Nephron progenitor cell (in vitro differentiated cells): ENCODE measurements around the gene INA.
A peak's percentile ranks its signal among the peaks of the same experiment; 100 is the strongest.
"Not testable (repeated sequence)": the region's sequence is repeated elsewhere in the genome, so short reads cannot be mapped to it uniquely, and the experiment has no call there.

Source experiments
- DNase-seq: peaks from one replicate; pipeline ENCODE4 v3.0.0; 2021
- H3K27ac Mint-ChIP-seq: 2 replicates; pipeline ENCODE4 v1.8.0; 2021; ENCODE audit warnings: mild to moderate bottlenecking, moderate library complexity, mixed read lengths
- H3K27me3 Mint-ChIP-seq: 2 replicates; pipeline ENCODE4 v1.8.0; 2021; ENCODE audit warnings: mild to moderate bottlenecking, low read depth, mixed read lengths; ENCODE audit not compliant: poor library complexity
- H3K36me3 Mint-ChIP-seq: 2 replicates; pipeline ENCODE4 v1.8.0; 2021; ENCODE audit warnings: low read depth, mixed read lengths
- H3K4me1 Mint-ChIP-seq: 2 replicates; pipeline ENCODE4 v1.8.0; 2021; ENCODE audit warnings: mixed read lengths
- H3K4me3 Mint-ChIP-seq: 2 replicates; pipeline ENCODE4 v1.8.0; 2021; ENCODE audit warnings: mild to moderate bottlenecking, moderate library complexity, mixed read lengths
- H3K9me3 Mint-ChIP-seq: 2 replicates; pipeline ENCODE4 v1.8.0; 2021; ENCODE audit warnings: mild to moderate bottlenecking, moderate library complexity, mixed read lengths
- TF ChIP-seq, protein P1 (sequence below): fragments of 200-600 bp; sonication (generic); IDR thresholded peaks from 2 replicates; pipeline ENCODE4 v1.5.0; 2021; ENCODE audit warnings: antibody characterized with exemption

Gene INA

DNA sequence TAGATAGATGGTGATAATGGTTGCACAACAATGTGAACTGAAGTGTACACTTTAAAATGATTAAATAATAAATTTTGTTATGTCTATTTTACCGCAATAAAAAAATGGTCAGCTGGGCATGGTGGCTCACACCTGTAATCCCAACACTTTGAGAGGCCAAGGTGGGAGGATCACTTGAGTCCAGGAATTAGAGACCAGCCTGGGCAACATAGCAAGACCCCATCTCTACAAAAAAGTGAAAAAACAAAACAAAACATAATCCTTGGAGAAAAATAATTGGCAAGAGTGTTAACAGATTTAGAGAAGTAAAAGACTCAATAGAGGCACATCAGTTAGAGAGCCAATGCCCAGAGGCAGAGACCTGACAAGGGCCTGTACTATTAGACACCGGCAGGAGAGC is 41.2 kb upstream of the INA start:
- Mint-ChIP-seq H3K36me3 (no peaks in the 10 kb centered on the region), H3K27ac (no peak overlapping the region), H3K9me3 (peaks cover 13% of the 10 kb centered on the region), H3K4me3 (no peak overlapping the region), H3K4me1 (peaks cover 6% of the 10 kb centered on the region), H3K27me3 (no peaks in the 10 kb centered on the region)
- TF ChIP-seq, protein P1, sequence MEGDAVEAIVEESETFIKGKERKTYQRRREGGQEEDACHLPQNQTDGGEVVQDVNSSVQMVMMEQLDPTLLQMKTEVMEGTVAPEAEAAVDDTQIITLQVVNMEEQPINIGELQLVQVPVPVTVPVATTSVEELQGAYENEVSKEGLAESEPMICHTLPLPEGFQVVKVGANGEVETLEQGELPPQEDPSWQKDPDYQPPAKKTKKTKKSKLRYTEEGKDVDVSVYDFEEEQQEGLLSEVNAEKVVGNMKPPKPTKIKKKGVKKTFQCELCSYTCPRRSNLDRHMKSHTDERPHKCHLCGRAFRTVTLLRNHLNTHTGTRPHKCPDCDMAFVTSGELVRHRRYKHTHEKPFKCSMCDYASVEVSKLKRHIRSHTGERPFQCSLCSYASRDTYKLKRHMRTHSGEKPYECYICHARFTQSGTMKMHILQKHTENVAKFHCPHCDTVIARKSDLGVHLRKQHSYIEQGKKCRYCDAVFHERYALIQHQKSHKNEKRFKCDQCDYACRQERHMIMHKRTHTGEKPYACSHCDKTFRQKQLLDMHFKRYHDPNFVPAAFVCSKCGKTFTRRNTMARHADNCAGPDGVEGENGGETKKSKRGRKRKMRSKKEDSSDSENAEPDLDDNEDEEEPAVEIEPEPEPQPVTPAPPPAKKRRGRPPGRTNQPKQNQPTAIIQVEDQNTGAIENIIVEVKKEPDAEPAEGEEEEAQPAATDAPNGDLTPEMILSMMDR = no peak
- DNase-seq = no peak

DNA sequence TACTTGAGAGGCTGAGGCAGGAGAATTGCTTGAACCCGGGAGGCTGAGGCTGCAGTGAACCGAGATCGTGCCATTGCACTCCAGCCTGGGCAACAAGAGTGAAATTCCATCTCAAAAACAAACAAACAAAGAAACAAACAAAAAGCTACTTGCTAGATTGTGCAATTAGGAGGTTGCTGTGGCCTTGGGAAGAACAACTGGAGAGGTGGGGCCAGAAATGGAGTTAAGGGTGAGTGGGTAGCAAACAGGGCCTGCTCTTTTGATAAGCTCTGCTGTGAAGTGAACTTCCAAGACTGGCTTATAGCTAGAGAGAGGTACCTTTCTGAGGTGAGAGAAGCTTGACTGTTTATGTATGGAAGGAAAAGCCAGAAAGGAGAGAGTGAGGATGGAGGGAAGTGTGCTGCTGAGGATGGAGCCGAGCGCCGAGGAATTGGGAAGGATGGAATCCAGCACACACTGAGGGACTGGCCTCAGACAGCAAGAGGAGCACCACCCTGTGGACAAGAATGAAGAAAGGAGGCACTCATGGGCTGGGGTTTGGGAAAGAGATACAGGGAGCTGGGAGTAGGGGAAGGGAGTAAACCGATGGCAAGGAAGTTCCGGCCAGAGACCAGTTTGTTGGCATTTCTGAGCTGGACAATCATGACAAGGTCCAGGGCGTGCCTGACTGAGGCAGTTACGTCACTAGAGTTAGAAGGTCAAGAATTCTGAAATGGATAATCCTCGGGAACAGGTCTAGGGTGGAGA is 38.3 kb upstream of the INA start:
- TF ChIP-seq, protein P1 = no peak
- Mint-ChIP-seq H3K4me1 (peaks cover 13% of the 10 kb centered on the region), H3K36me3 (no peaks in the 10 kb centered on the region), H3K27ac (peak overlapping the region; percentile 68), H3K9me3 (peaks cover 13% of the 10 kb centered on the region), H3K4me3 (no peak overlapping the region), H3K27me3 (no peaks in the 10 kb centered on the region)
- no peak for DNase-seq

DNA sequence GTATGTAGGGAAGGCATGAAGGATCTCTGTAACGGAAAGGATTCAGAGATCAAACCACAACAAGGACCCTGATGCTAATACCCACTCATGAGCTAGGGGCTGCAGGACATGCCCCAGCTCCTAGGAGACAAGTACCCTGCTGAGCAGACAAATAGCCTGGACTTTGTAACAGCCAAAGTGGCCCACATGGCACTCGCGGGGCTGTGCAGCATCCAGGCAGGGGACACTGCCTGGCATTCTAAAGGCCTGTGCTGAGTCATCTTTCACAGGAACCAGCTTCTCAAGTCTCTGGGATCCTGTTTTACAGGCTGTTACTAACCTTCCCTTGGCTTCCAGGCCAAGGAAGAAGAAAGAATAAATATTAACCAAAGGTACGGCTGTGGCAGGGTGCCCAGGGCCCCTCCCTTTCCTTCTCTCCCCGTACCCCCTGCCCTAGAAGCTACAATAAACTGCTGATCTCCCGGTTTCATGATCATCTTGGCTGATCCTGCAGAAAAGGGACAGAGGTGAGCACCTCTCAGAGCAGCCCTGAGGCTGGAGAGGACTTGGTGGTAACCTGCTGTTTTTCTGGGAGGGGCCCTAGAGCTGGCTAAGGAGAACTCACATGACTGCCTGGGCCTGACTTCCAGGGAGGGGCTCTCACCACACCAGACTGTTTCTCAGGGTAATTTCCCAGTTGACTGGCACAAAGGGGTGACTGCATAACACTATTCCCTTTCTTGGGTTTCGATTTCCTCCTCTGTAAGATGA is 35.5 kb upstream of the INA start:
- H3K4me3 Mint-ChIP-seq = no peak overlapping the region
- peaks cover 10% of the 10 kb centered on the region for H3K27me3 Mint-ChIP-seq
- no peak for DNase-seq
- no peak overlapping the region for H3K27ac Mint-ChIP-seq
- peaks cover 13% of the 10 kb centered on the region for H3K4me1 Mint-ChIP-seq
- H3K9me3 Mint-ChIP-seq = peaks cover 4% of the 10 kb centered on the region
- TF ChIP-seq, protein P1 = no peak
- H3K36me3 Mint-ChIP-seq = no peaks in the 10 kb centered on the region

DNA sequence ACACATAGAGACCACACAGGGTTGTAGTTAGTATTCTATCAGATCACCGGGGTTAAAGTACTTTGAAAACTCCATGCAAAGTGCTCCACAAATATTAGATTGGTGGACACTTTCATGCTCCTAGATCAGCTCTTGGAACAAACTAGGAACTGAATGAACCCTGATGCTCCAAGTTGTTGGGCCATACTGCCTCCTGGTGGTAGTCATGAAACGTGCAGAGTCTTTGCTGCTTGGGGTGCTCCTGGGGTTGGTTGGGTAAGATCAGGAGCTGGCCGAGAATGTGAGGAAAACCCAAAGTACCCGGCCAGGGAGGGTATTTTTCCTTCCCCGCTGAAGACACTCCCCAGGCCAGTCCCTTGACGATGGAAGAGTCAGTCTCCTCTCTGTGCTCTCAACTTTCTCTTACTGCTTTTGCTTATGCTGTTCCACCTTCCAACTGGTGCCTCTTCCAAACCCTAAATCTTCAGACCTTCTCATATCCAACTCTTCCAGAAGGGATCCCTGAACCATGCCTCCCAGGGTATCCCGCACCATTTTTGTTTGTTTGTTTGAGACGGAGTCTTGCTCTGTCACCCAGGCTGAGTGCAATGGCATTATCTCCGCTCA is 32.2 kb upstream of the INA start:
- H3K36me3 Mint-ChIP-seq = no peaks in the 10 kb centered on the region
- peak; percentile 68 for DNase-seq
- H3K4me1 Mint-ChIP-seq = peaks cover 13% of the 10 kb centered on the region
- H3K9me3 Mint-ChIP-seq = no peaks in the 10 kb centered on the region
- peaks cover 18% of the 10 kb centered on the region for H3K27me3 Mint-ChIP-seq
- H3K4me3 Mint-ChIP-seq = no peak overlapping the region
- H3K27ac Mint-ChIP-seq = no peak overlapping the region
- TF ChIP-seq, protein P1 = peak; percentile 77

DNA sequence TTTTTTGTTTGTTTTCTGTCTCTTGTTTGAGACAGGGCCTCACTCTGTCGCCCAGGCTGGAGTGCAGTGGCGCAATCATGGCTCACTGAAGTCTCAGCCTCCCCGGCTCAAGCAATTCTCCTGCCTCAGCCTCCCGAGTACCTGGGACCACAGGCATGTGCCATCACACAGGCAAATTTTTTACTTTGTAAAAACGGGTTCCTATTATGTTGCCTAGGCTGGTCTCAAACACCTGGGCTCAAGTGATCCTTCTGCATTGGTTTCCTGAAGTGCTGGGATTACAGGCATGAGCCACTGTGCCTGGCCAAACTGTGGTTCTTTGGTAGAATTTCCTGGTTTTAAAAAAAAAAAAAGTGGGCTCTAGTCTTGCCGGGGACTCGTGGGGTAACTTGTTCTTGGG is 31.4 kb upstream of the INA start, which contains the start of gene RPEL1:
Gene RPEL1, plus strand, starts transcription at position 301 of the 400 bp plus-strand sequence. CDS start 110 bp downstream, outside the sequence.
- H3K9me3 Mint-ChIP-seq, H3K27ac Mint-ChIP-seq, H3K4me3 Mint-ChIP-seq, DNase-seq, H3K36me3 Mint-ChIP-seq, H3K4me1 Mint-ChIP-seq: not testable (repeated sequence)
- H3K27me3 Mint-ChIP-seq = peaks cover 24% of the 10 kb centered on the region

DNA sequence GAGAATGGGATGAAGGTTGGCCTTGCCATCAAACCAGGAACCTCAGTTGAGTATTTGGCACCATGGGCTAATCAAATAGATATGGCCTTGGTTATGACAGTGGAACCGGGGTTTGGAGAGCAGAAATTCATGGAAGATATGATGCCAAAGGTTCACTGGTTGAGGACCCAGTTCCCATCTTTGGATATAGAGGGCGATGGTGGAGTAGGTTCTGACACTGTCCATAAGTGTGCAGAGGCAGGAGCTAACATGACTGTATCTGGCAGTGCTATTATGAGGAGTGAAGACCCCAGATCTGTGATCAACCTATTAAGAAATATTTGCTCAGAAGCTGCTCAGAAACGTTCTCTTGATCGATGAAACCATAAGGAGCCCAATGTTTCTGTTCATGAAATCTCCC is 30.6 kb upstream of the INA start:
- no peak overlapping the region for H3K4me3 Mint-ChIP-seq
- peaks cover 26% of the 10 kb centered on the region for H3K27me3 Mint-ChIP-seq
- TF ChIP-seq, protein P1 = no peak
- H3K36me3 Mint-ChIP-seq = peaks cover 3% of the 10 kb centered on the region
- no peak overlapping the region for H3K27ac Mint-ChIP-seq
- peaks cover 6% of the 10 kb centered on the region for H3K4me1 Mint-ChIP-seq
- peaks cover 8% of the 10 kb centered on the region for H3K9me3 Mint-ChIP-seq
- no peak for DNase-seq
